HepG2 (cell line): ENCODE results near the gene KLHL17. TPM values are rescaled to one million over a fixed set of nuclear protein-coding genes. Genes with fewer than 3 reads are reported as not detected.

ENCODE experiments used
- FOXM1 ChIP-seq: sonication (generic); formaldehyde crosslinking; IDR thresholded peaks from 2 replicates; pipeline ENCODE4 v1.5.0; 2020; ENCODE audit warnings: missing genetic modification reagents
- HDAC6 ChIP-seq: fragments of 200-600 bp; sonication (generic); IDR thresholded peaks from 2 replicates; pipeline ENCODE4 v1.7.0; 2017; ENCODE audit warnings: mild to moderate bottlenecking, antibody characterized with exemption, low read length, low read depth
- HOXA3 ChIP-seq: sonication (generic); formaldehyde crosslinking; IDR thresholded peaks from 2 replicates; pipeline ENCODE4 v1.5.0; 2020; ENCODE audit warnings: missing genetic modification reagents
- JUND ChIP-seq: sonication (generic); formaldehyde crosslinking; IDR thresholded peaks from 2 replicates; pipeline ENCODE4 v1.8.0; 2022; ENCODE audit warnings: mild to moderate bottlenecking, missing genetic modification reagents
- MTA3 ChIP-seq: sonication (generic); formaldehyde crosslinking; IDR thresholded peaks from 2 replicates; pipeline ENCODE4 v1.4.0; 2020; ENCODE audit warnings: missing genetic modification reagents
- NCOA5 ChIP-seq: sonication (generic); formaldehyde crosslinking; IDR thresholded peaks from 2 replicates; pipeline ENCODE4 v1.4.0; 2020; ENCODE audit warnings: missing genetic modification reagents
- NFE2L2 ChIP-seq: fragments of 150-350 bp; IDR thresholded peaks from 2 replicates; pipeline ENCODE4 v1.6.1; 2014; ENCODE audit warnings: low read length
- POLR2G ChIP-seq: fragments of 200-400 bp; formaldehyde crosslinking; IDR thresholded peaks from 2 replicates; pipeline ENCODE4 v1.6.1; 2018; ENCODE audit warnings: mild to moderate bottlenecking, low read depth, low read length, moderate library complexity
- RBFOX2 ChIP-seq: fragments of 200-400 bp; formaldehyde crosslinking; IDR thresholded peaks from 2 replicates; pipeline ENCODE4 v1.6.1; 2017; ENCODE audit warnings: low read depth, mild to moderate bottlenecking, low read length
- SATB2 ChIP-seq: sonication (generic); formaldehyde crosslinking; IDR thresholded peaks from 2 replicates; pipeline ENCODE4 v1.5.0; 2020; ENCODE audit warnings: missing genetic modification reagents
- TAF15 ChIP-seq: fragments of 200-400 bp; formaldehyde crosslinking; IDR thresholded peaks from one replicate; pipeline ENCODE4 v1.6.1; 2018; ENCODE audit warnings: mild to moderate bottlenecking, low read depth, low read length; ENCODE audit not compliant: poor library complexity, severe bottlenecking
- TMF1 ChIP-seq: sonication (generic); formaldehyde crosslinking; IDR thresholded peaks from 2 replicates; pipeline ENCODE4 v1.8.1; 2022; ENCODE audit warnings: low read depth, missing genetic modification reagents
- ZNF501 ChIP-seq: sonication (generic); formaldehyde crosslinking; IDR thresholded peaks from 2 replicates; pipeline ENCODE4 v1.5.1; 2020; ENCODE audit warnings: mild to moderate bottlenecking, moderate library complexity, missing genetic modification reagents
- ZNF580 ChIP-seq: IDR thresholded peaks from 2 replicates; pipeline ENCODE4 v1.6.1; 2016; ENCODE audit warnings: low read depth, borderline replicate concordance
- ZNF614 ChIP-seq: IDR thresholded peaks from 2 replicates; pipeline ENCODE4 v1.6.1; 2018; ENCODE audit warnings: missing biosample characterization, missing genetic modification reagents, inconsistent platforms, borderline replicate concordance
- ZSCAN25 ChIP-seq: sonication (generic); formaldehyde crosslinking; IDR thresholded peaks from 2 replicates; pipeline ENCODE4 v1.8.0; 2022; ENCODE audit warnings: mild to moderate bottlenecking, missing genetic modification reagents
- polyA plus RNA-seq, 8 experiments: library from polyadenylated mRNA; depleted of rRNA in 3 of 8; stranded (reverse) in 7 of 8; unstranded in 1 of 8; fragments of >200 nt; fragmentation: Illumina TruSeq in 4 of 8; extraction: Trizol in 4 of 8; gene quantifications; 2 replicates each; pipeline versions ENCODE4 v1.2.1 to v1.2.3, GENCODE V29; 2011 to 2016; ENCODE audit warnings: low read depth in 4 of 8, missing spikeins in 1 of 8, mixed read lengths in 1 of 8; ENCODE audit not compliant: insufficient read depth in 1 of 8
- total RNA-seq, 5 experiments: library from RNA; depleted of rRNA; stranded (reverse); fragments of >200 nt; fragmentation: Illumina TruSeq; extraction: Trizol; gene quantifications; 2 replicates each; pipeline ENCODE4 v1.2.3, GENCODE V29; 2016; ENCODE audit warnings: low read depth in 1 of 5
- TF ChIP-seq, protein P1 (sequence below): sonication (generic); formaldehyde crosslinking; IDR thresholded peaks from 2 replicates; pipeline ENCODE4 v1.8.0; 2022; ENCODE audit warnings: missing genetic modification reagents, mild to moderate bottlenecking, inconsistent platforms, borderline replicate concordance
- TF ChIP-seq, protein P2 (sequence below): sonication (generic); formaldehyde crosslinking; IDR thresholded peaks from 2 replicates; pipeline ENCODE4 v1.8.1; 2023; ENCODE audit warnings: mild to moderate bottlenecking, moderate library complexity, missing genetic modification reagents
- TF ChIP-seq, protein P3 (sequence below): sonication (generic); formaldehyde crosslinking; IDR thresholded peaks from 2 replicates; pipeline ENCODE4 v1.8.1; 2022; ENCODE audit warnings: mild to moderate bottlenecking, missing genetic modification reagents
- TF ChIP-seq, protein P4 (sequence below), 2 experiments: sonication (generic) in 1 of 2; formaldehyde crosslinking in 1 of 2; IDR thresholded peaks; 2 replicates each; pipeline versions ENCODE4 v1.5.1 to v1.6.1; 2011 to 2020; ENCODE audit warnings: borderline replicate concordance in 1 of 2, low read depth in 1 of 2, low read length in 1 of 2, mild to moderate bottlenecking in 1 of 2, missing genetic modification reagents in 1 of 2, moderate library complexity in 1 of 2
- TF ChIP-seq, protein P5 (sequence below): sonication (generic); formaldehyde crosslinking; IDR thresholded peaks from 2 replicates; pipeline ENCODE4 v1.4.0; 2020; ENCODE audit warnings: missing genetic modification reagents; ENCODE audit errors: not compliant biosample characterization

The KLHL17 gene
- total and polyA plus RNA-seq, 2 of the 13 experiments (the other 11 are each of a cell fraction or from before 2014, with no cell fraction given) = 9.3 to 24.7 TPM

GRCh38 chr1:1003618-1004419 is 43.4 kb downstream of the KLHL17 start (continued):
- TF ChIP-seq MTA3 (CRISPR knock-in tag) (no peak), ZNF580 (no peak), RBFOX2 (peak; percentile 49; the same call in 1 of the 2 replicates), ZNF614 (CRISPR knock-in tag) (no peak), NCOA5 (CRISPR knock-in tag) (no peak), TMF1 (CRISPR knock-in tag) (no peak), TAF15 (no peak), ZSCAN25 (CRISPR knock-in tag) (peak; percentile 97), NFE2L2 (no peak), ZNF501 (0 out of 2 replicates have a peak, but pooled peaks have one; percentile 19), HDAC6 (no peak), JUND (CRISPR knock-in tag) (no peak), HOXA3 (0 out of 2 replicates have a peak, but pooled peaks have one; percentile 11), SATB2 (CRISPR knock-in tag) (no peak), FOXM1 (no peak), POLR2G (peak; percentile 26; the same call in 1 of the 2 replicates)
- TF ChIP-seq, protein P1, sequence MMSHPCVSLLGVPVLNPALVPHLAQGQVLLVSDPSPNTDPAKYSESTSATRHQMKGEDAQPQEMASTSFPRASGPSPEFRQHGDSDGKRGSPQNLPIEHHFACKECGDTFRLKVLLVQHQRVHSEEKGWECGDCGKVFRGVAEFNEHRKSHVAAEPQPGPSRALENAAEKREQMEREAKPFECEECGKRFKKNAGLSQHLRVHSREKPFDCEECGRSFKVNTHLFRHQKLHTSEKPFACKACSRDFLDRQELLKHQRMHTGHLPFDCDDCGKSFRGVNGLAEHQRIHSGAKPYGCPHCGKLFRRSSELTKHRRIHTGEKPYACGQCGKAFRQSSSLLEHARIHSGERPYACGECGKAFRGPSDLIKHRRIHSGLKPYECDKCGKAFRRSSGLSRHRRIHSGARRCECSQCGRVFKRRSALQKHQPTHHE (CRISPR knock-in tag) = no peak
- TF ChIP-seq, protein P2, sequence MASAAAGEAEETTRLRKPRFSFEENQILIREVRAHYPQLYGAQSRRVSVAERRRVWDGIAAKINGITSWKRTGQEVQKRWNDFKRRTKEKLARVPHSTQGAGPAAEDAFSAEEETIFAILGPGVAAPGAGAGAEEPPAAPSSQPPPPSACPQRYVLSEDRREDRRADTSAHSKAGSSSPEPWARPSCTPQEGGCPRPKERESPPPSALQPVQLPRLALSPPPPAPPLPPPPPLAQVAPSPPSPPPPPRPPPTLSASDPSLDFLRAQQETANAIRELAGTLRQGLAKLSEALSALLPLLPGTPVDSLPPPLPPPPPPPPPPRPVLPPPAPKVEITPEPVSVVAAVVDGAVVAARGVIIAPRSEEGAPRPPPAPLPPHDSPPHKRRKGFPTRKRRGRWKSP (CRISPR knock-in tag) = no peak
- TF ChIP-seq, protein P3, sequence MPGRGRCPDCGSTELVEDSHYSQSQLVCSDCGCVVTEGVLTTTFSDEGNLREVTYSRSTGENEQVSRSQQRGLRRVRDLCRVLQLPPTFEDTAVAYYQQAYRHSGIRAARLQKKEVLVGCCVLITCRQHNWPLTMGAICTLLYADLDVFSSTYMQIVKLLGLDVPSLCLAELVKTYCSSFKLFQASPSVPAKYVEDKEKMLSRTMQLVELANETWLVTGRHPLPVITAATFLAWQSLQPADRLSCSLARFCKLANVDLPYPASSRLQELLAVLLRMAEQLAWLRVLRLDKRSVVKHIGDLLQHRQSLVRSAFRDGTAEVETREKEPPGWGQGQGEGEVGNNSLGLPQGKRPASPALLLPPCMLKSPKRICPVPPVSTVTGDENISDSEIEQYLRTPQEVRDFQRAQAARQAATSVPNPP (CRISPR knock-in tag) = no peak
- TF ChIP-seq, protein P4, sequence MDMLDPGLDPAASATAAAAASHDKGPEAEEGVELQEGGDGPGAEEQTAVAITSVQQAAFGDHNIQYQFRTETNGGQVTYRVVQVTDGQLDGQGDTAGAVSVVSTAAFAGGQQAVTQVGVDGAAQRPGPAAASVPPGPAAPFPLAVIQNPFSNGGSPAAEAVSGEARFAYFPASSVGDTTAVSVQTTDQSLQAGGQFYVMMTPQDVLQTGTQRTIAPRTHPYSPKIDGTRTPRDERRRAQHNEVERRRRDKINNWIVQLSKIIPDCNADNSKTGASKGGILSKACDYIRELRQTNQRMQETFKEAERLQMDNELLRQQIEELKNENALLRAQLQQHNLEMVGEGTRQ (IDR thresholded peaks at IDR 0.05; ENCODE audit: low read depth, low read length) = no peak
- TF ChIP-seq, protein P4 (CRISPR knock-in tag; IDR thresholded peaks at IDR 0.05; ENCODE audit: borderline replicate concordance) = no peak
- TF ChIP-seq, protein P5, sequence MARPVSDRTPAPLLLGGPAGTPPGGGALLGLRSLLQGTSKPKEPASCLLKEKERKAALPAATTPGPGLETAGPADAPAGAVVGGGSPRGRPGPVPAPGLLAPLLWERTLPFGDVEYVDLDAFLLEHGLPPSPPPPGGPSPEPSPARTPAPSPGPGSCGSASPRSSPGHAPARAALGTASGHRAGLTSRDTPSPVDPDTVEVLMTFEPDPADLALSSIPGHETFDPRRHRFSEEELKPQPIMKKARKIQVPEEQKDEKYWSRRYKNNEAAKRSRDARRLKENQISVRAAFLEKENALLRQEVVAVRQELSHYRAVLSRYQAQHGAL (CRISPR knock-in tag) = no peak
